CD4-positive, alpha-beta memory T cell (primary cell): ENCODE results near the gene PPP1R13B. TPM values are rescaled to one million over a fixed set of nuclear protein-coding genes. Genes with fewer than 3 reads are reported as not detected.

ENCODE experiments used
- CTCF ChIA-PET: fragments of 350-600 bp; sonication (Branson Sonifier 250); formaldehyde crosslinking; loops from one replicate; lab custom pipeline; 2021; ENCODE audit warnings: inconsistent platforms; ENCODE audit not compliant: partially characterized antibody; lab: Charles Lee
- POLR2A ChIA-PET: fragments of 350-600 bp; sonication (Branson Sonifier 250); formaldehyde crosslinking; loops from one replicate; lab custom pipeline; 2021; ENCODE audit not compliant: partially characterized antibody; lab: Charles Lee
- DNase-seq, 5 donors: peaks; one replicate each; pipeline versions ENCODE4 v3.0.0 to v3.0.0-alpha.2; 2020 to 2022; ENCODE audit warnings: mixed read lengths in 1 of 5
- H3K27ac ChIP-seq: one replicate; pipeline ENCODE4 v1.7.0; 2013; ENCODE audit warnings: low read depth, low read length
- H3K27me3 ChIP-seq: 2 replicates; pipeline ENCODE4 v1.7.0; 2013; ENCODE audit warnings: mild to moderate bottlenecking, low read length, moderate library complexity; ENCODE audit not compliant: insufficient read depth
- H3K36me3 ChIP-seq: 2 replicates; pipeline ENCODE4 v1.7.0; 2013; ENCODE audit warnings: mild to moderate bottlenecking, low read length, moderate library complexity; ENCODE audit not compliant: insufficient read depth
- H3K4me1 ChIP-seq: 2 replicates; pipeline ENCODE4 v1.7.0; 2013; ENCODE audit warnings: mild to moderate bottlenecking, low read length, moderate library complexity; ENCODE audit not compliant: insufficient read depth
- H3K4me3 ChIP-seq, 2 donors: one replicate each; pipeline ENCODE4 v1.7.0; 2013; ENCODE audit warnings: low read length in 2 of 2, mild to moderate bottlenecking in 1 of 2
- H3K9me3 ChIP-seq, 2 donors: one replicate each; pipeline ENCODE4 v1.7.0; 2013; ENCODE audit warnings: low read length in 2 of 2, control low read depth in 1 of 2; ENCODE audit not compliant: control insufficient read depth in 1 of 2
- H3K27ac Mint-ChIP-seq, 7 donors: one replicate each; pipeline ENCODE4 v1.8.0; 2020 to 2021; ENCODE audit warnings: mixed read lengths in 7 of 7, mild to moderate bottlenecking in 6 of 7, inconsistent platforms in 3 of 7, moderate library complexity in 3 of 7
- H3K27me3 Mint-ChIP-seq, 2 donors: one replicate each; pipeline ENCODE4 v1.8.0; 2020 to 2021; ENCODE audit warnings: mixed read lengths in 2 of 2
- H3K36me3 Mint-ChIP-seq, 2 donors: one replicate each; pipeline ENCODE4 v1.8.0; 2020 to 2021; ENCODE audit warnings: mixed read lengths in 2 of 2, inconsistent platforms in 1 of 2, mild to moderate bottlenecking in 1 of 2
- H3K4me1 Mint-ChIP-seq, 4 donors: one replicate each; pipeline ENCODE4 v1.8.0; 2020 to 2021; ENCODE audit warnings: mixed read lengths in 4 of 4, mild to moderate bottlenecking in 1 of 4
- H3K4me3 Mint-ChIP-seq, 8 donors: one replicate each; pipeline ENCODE4 v1.8.0; 2020 to 2021; ENCODE audit warnings: mixed read lengths in 8 of 8, mild to moderate bottlenecking in 7 of 8, moderate library complexity in 6 of 8, inconsistent platforms in 3 of 8
- H3K9me3 Mint-ChIP-seq, 8 donors: one replicate each; pipeline ENCODE4 v1.8.0; 2020 to 2021; ENCODE audit warnings: mixed read lengths in 8 of 8, mild to moderate bottlenecking in 5 of 8, inconsistent platforms in 3 of 8, moderate library complexity in 1 of 8
- intact Hi-C: fragments of 100-400 bp; cut with micrococcal nuclease; formaldehyde crosslinking; loops from one replicate; pipeline ENCODE4 v1.15.1; 2023
- polyA plus RNA-seq, 2 donors: library from polyadenylated mRNA; unstranded; fragments of 300-500 nt; fragmentation: Illumina TruSeq; gene quantifications; one replicate each; pipeline ENCODE4 v1.2.3, GENCODE V29; 2021
- total RNA-seq, 2 experiments: library from RNA; stranded (reverse); gene quantifications; one replicate each; pipeline ENCODE4 v1.2.3, GENCODE V29; 2021

Gene PPP1R13B, protein sequence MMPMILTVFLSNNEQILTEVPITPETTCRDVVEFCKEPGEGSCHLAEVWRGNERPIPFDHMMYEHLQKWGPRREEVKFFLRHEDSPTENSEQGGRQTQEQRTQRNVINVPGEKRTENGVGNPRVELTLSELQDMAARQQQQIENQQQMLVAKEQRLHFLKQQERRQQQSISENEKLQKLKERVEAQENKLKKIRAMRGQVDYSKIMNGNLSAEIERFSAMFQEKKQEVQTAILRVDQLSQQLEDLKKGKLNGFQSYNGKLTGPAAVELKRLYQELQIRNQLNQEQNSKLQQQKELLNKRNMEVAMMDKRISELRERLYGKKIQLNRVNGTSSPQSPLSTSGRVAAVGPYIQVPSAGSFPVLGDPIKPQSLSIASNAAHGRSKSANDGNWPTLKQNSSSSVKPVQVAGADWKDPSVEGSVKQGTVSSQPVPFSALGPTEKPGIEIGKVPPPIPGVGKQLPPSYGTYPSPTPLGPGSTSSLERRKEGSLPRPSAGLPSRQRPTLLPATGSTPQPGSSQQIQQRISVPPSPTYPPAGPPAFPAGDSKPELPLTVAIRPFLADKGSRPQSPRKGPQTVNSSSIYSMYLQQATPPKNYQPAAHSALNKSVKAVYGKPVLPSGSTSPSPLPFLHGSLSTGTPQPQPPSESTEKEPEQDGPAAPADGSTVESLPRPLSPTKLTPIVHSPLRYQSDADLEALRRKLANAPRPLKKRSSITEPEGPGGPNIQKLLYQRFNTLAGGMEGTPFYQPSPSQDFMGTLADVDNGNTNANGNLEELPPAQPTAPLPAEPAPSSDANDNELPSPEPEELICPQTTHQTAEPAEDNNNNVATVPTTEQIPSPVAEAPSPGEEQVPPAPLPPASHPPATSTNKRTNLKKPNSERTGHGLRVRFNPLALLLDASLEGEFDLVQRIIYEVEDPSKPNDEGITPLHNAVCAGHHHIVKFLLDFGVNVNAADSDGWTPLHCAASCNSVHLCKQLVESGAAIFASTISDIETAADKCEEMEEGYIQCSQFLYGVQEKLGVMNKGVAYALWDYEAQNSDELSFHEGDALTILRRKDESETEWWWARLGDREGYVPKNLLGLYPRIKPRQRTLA
- total RNA-seq: 10 to 100 TPM; 23.3 to 30.5 TPM
- polyA plus RNA-seq: 1 to 10 TPM in 1 of 2 donors, under 1 TPM in 1; 0.72 to 8.2 TPM

- Mint-ChIP-seq H3K4me1 (peaks cover 9 to 26% (median 16%) of the 10 kb centered on the region in 4 donors), H3K4me3 (peak within 1 kb of the TSS; percentile 86 to 96 (median 92)), H3K27ac (peak within 1 kb of the TSS; percentile 43 to 93 (median 85)), H3K36me3 (peaks cover 0 to 4% of the 10 kb centered on the region in 2 donors), H3K27me3 (no peaks in the 10 kb centered on the region), H3K9me3 (no peaks in the 10 kb centered on the region)
- ChIA-PET POLR2A (interaction anchor here (0.5 kb wide), 1 partner anchor 56 kb away, joined by 5 read pairs; no protein-coding TSS in a partner anchor), CTCF (no interaction called here)
- DNase-seq: peak; percentile 90 to 93 (median 92)
- intact Hi-C loops: loop anchor here (1.0 to 2.0 kb wide), 4 partner anchors 25 to 133 kb away; partner anchors contain the start of genes XRCC3 and ZFYVE21
- H3K27me3 ChIP-seq: no peaks in the 10 kb centered on the region
- H3K27ac ChIP-seq: peak within 1 kb of the TSS; percentile 26
- H3K4me3 ChIP-seq: peak within 1 kb of the TSS; percentile 1 to 55
- H3K9me3 ChIP-seq: no peaks in the 10 kb centered on the region
- peaks cover 12% of the 10 kb centered on the region for H3K4me1 ChIP-seq
- H3K36me3 ChIP-seq: no peaks in the 10 kb centered on the region
Observed at GRCh38 chr14:103847451-103848174, at the start of gene PPP1R13B. Gene PPP1R13B, minus strand, starts transcription at chr14:103847575. Its CDS starts 268 bp downstream, at chr14:103847307.

DNA sequence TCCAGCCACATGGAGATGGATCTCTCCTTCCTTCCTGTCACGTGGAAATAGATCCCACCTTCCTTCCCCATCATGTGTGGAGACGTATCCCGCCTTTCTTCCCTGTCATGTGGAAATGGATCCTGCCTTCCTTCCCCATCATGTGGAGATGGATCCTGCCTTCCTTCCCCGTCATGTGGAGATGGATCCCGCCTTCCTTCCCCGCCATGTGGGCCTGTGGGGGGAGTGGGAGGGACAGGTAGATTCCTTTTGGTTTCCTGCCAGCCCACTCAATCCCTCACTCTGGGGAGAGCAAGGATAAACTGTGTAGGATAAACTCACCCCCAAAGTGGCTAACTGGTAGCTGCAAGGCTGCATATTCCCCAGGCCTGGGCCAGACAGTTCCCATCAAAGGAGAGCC, 49.2 kb upstream of the PPP1R13B start:
- no peak for DNase-seq
- peak overlapping the region in 2 of 7 donors; percentile 49 to 65 for H3K27ac Mint-ChIP-seq
- CTCF ChIA-PET: interaction anchor here (0.9 to 1.9 kb wide), 2 partner anchors 14 to 87 kb away, joined by 3 to 6 read pairs; no protein-coding TSS in a partner anchor
- Histone ChIP-seq H3K27me3 (no peaks in the 10 kb centered on the region), H3K27ac (no peak overlapping the region), H3K9me3 (no peaks in the 10 kb centered on the region), H3K4me1 (no peaks in the 10 kb centered on the region), H3K36me3 (no peaks in the 10 kb centered on the region), H3K4me3 (no peak overlapping the region)
- H3K36me3 Mint-ChIP-seq: no peaks in the 10 kb centered on the region
- peaks cover 0 to 1% of the 10 kb centered on the region in 2 donors for H3K27me3 Mint-ChIP-seq
- peaks cover 0 to 7% (median 3%) of the 10 kb centered on the region in 4 donors for H3K4me1 Mint-ChIP-seq
- no peak overlapping the region for H3K4me3 Mint-ChIP-seq
- intact Hi-C loops: no loop called here
- POLR2A ChIA-PET: no interaction called here
- H3K9me3 Mint-ChIP-seq: no peaks in the 10 kb centered on the region

- no peaks in the 10 kb centered on the region for H3K9me3 ChIP-seq
- POLR2A ChIA-PET: no interaction called here
- Mint-ChIP-seq H3K27me3 (no peaks in the 10 kb centered on the region), H3K36me3 (no peaks in the 10 kb centered on the region), H3K9me3 (no peaks in the 10 kb centered on the region), H3K27ac (no peak overlapping the region), H3K4me1 (no peaks in the 10 kb centered on the region), H3K4me3 (no peak overlapping the region)
- no peak overlapping the region for H3K4me3 ChIP-seq
- H3K4me1 ChIP-seq: no peaks in the 10 kb centered on the region
- DNase-seq: no peak
- CTCF ChIA-PET: no interaction called here
- intact Hi-C loops: no loop called here
- H3K36me3 ChIP-seq: no peaks in the 10 kb centered on the region
- H3K27me3 ChIP-seq: no peaks in the 10 kb centered on the region
- no peak overlapping the region for H3K27ac ChIP-seq
Observed at GRCh38 chr14:103894723-103895059, 47.3 kb upstream of the PPP1R13B start.

DNA sequence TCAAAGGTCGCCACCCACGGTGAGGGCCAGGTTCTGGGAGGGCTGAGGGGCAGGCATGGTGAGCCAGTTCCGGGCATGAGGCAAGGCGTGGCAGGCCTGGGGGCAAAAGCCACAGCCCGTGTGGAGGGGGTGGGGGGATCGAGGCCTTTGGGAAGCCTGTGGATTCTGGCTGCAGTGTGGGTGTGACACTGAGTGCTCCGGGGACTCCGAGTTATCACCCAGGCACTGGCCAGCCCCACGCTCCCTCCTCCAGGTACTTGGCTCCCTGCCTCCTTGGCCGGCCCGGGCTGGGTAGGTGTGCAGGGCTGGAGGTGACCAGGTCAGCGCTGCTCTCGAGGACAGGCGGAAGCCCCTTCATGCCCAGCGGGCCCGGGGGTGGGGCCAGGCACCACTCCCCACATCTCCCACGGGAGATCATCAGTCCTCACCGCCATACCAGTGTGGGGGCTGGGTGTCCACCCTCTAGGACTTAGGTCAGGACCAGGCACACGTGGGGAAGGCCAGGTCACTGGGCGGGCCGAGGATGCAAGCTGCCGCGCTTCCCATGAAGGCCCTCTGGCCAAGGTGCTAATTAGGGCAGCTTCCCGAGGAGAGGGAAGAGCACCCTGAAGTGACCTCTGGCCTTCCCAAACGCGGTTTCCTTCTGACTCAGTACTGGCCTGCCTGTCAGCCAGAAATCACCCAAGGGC, 46.8 kb upstream of the PPP1R13B start:
- Histone ChIP-seq H3K4me1 (no peaks in the 10 kb centered on the region), H3K4me3 (no peak overlapping the region), H3K27me3 (no peaks in the 10 kb centered on the region), H3K36me3 (no peaks in the 10 kb centered on the region), H3K27ac (no peak overlapping the region), H3K9me3 (no peaks in the 10 kb centered on the region)
- intact Hi-C loops: no loop called here
- Mint-ChIP-seq H3K4me1 (no peaks in the 10 kb centered on the region), H3K27me3 (no peaks in the 10 kb centered on the region), H3K36me3 (no peaks in the 10 kb centered on the region), H3K27ac (no peak overlapping the region), H3K4me3 (no peak overlapping the region), H3K9me3 (no peaks in the 10 kb centered on the region)
- POLR2A ChIA-PET: no interaction called here
- CTCF ChIA-PET: no interaction called here
- no peak for DNase-seq

GRCh38 chr14:103892247-103892646, 44.9 kb upstream of the PPP1R13B start:
- DNase-seq: no peak
- ChIA-PET POLR2A (no interaction called here), CTCF (interaction anchor here (0.6 kb wide), 1 partner anchor 27 kb away, joined by 4 read pairs; no protein-coding TSS in a partner anchor)
- no peaks in the 10 kb centered on the region for H3K4me1 Mint-ChIP-seq
- no peak overlapping the region for H3K4me3 Mint-ChIP-seq
- H3K36me3 ChIP-seq: no peaks in the 10 kb centered on the region
- H3K9me3 ChIP-seq: no peaks in the 10 kb centered on the region
- no peak overlapping the region for H3K4me3 ChIP-seq
- H3K27me3 ChIP-seq: no peaks in the 10 kb centered on the region
- no peak overlapping the region for H3K27ac Mint-ChIP-seq
- H3K4me1 ChIP-seq: no peaks in the 10 kb centered on the region
- no peaks in the 10 kb centered on the region for H3K27me3 Mint-ChIP-seq
- intact Hi-C loops: no loop called here
- no peaks in the 10 kb centered on the region for H3K36me3 Mint-ChIP-seq
- H3K27ac ChIP-seq: no peak overlapping the region
- H3K9me3 Mint-ChIP-seq: no peaks in the 10 kb centered on the region

- no peaks in the 10 kb centered on the region for H3K9me3 Mint-ChIP-seq
- Histone ChIP-seq H3K36me3 (no peaks in the 10 kb centered on the region), H3K27ac (no peak overlapping the region), H3K4me1 (no peaks in the 10 kb centered on the region), H3K4me3 (no peak overlapping the region), H3K9me3 (no peaks in the 10 kb centered on the region), H3K27me3 (no peaks in the 10 kb centered on the region)
- no peak for DNase-seq
- H3K4me3 Mint-ChIP-seq: no peak overlapping the region
- no peaks in the 10 kb centered on the region for H3K4me1 Mint-ChIP-seq
- H3K36me3 Mint-ChIP-seq: no peaks in the 10 kb centered on the region
- ChIA-PET POLR2A (no interaction called here), CTCF (interaction anchor here (1.1 kb wide), 1 partner anchor 9 kb away, joined by 5 read pairs; no protein-coding TSS in a partner anchor)
- intact Hi-C loops: no loop called here
- H3K27ac Mint-ChIP-seq: no peak overlapping the region
- H3K27me3 Mint-ChIP-seq: no peaks in the 10 kb centered on the region
Observed at GRCh38 chr14:103891667-103892215, 44.4 kb upstream of the PPP1R13B start.
